ENCODE data around the gene TGM3.

GRCh38 chr20:2385496-2385895, 89.7 kb downstream of the TGM3 start:
- no peak for TF ChIP-seq POLR2AphosphoS5 (IDR thresholded peaks at IDR 0.05; ENCODE audit: low read depth, low read length)
- no peak for TF ChIP-seq SPI1 (IDR thresholded peaks at IDR 0.05; ENCODE audit: low read depth, low read length)

Data from GM12891 (cell line).